GM18867 (cell line): ENCODE results near the gene SMARCA4.
A peak's percentile ranks its signal among the peaks of the same experiment; 100 is the strongest.
"Not testable (repeated sequence)": the region's sequence is repeated elsewhere in the genome, so short reads cannot be mapped to it uniquely, and the experiment has no call there.

ENCODE experiments used
- ATAC-seq: cut with Tn5 transposase; IDR thresholded peaks from one replicate; pipeline ENCODE4 v1.9.1; 2021; ENCODE audit warnings: mild to moderate bottlenecking, moderate library complexity; ENCODE audit not compliant: unreplicated experiment

Gene SMARCA4

DNA sequence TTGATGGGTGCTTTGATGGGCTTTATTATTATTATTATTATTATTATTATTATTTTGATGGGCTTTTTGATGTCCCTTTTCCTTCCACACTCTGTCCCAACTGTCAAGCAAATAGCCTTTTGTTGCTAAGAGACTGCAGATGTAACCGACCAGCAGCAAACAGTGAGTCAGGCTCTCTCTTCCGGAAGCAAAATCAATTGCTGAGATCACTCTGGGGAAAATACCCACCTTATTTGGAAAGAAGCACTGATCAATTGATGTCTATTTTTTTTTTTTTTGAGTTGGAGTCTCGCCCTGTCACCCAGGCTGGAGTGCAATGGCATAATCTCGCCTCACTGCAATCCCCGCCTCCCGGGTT lies 131.3 kb downstream of the SMARCA4 start:
- no peak for ATAC-seq

DNA sequence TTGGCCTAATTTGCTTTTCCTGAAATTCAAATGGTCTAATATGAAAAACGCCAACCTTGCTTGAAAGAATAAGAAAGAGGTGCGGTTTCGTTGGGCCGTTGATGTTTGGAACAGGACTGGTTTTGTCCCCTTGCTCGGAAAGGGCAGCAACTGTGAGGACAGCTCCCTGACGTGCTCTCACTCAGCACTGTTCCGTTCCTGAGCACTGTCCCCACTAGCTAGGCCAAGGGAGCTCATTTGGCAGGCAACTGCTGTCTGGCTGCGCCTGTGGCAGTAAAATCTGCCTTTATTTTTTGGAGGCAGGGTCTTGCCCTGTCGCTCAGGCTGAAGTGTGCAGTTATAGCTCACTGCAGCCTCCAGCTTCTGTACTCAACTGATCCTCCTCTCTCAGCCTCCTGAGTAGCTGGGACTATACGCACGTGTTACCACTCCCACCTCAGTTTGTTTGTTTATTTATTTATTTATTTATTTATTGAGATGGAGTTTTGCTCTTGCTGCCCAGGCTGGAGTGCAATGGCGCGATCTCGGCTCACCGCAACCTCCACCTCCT lies 132.9 kb downstream of the SMARCA4 start:
- ATAC-seq: no peak

DNA sequence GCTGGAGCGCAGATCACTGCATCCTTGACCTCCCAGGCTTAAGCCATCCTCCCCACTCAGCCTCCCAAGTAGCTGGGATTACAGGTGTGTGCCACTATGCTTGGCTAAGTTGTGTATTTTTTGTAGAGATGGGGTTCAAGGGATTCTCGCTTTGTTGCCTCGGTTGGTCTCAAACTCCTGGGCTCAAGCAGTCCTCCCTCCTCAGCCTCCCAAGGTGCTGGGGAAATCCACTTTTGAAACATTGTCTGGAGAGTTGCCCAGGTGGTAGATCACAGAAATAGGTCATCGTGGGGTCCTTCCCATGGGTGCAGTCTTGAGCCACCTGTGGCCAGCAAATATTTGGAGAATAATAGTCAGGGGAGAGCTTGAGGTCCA lies 133.7 kb downstream of the SMARCA4 start:
- ATAC-seq: no peak

DNA sequence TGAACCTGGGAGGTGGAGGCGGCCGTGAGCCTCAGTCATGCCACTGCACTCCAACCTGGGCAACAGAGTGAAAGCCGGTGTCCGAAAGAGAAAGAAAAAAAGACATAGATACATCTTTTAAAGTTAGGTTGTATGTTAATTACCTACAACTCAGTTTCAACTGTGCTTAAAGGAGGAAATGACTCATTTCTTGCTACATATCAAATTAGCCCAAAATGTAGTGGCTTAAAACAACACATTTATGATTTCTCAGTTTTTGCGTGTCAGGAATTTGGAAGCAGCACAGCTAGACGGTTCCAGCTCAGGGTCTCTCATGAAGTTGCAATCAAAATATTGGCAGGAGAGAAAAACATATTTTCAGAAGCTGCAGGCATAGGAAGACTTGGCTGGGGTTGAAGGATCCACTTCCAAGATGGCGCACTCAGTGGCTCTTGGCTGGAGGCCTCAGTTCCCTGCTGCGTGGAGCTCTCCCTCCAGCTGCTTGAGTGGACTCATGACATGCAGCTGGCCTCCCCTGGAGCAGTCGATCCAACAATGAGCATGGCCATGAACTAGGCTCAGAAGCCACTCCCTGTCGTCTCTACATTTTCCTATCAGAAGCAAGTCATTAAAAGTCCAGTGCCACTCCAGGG lies 135.5 kb downstream of the SMARCA4 start:
- ATAC-seq: peak; percentile 49

DNA sequence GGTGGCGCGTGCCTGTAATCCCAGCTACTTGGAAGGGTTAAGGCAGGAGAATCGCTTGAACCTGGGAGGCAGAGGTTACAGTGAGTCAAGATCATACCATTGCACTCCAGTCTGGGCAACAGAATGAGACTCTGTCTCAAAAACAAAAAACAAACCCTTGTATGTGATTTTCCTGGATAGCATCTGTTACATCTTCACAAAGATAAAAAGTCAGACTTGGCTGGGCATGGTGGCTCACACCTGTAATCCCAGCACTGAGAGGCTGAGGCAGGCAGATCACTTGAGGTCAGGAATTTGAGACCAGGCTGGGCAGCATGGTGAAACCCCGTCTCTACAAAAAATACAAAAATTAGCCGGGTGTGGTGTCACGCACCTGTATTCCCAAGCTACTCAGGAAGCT lies 136.5 kb downstream of the SMARCA4 start:
- not testable (repeated sequence) for ATAC-seq

DNA sequence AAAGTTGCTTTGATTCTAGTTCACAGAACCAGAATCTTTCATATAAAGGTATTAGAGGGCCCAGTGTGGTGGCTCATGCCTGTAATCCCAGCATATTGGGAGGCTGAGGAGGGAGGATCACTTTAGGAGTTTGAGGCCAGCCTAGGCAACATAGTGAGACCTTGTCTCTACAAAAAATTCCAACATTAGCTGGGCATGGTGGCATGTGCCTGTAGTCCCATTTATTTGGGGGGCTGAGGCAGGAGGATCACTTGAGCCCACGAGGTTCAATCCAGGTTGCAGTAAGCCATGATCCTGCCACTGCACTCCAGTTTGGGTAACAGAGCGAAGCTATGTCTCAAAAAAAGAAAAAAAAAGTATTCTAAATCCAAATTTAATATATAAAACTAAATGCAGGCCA lies 137.5 kb downstream of the SMARCA4 start:
- ATAC-seq: no peak

DNA sequence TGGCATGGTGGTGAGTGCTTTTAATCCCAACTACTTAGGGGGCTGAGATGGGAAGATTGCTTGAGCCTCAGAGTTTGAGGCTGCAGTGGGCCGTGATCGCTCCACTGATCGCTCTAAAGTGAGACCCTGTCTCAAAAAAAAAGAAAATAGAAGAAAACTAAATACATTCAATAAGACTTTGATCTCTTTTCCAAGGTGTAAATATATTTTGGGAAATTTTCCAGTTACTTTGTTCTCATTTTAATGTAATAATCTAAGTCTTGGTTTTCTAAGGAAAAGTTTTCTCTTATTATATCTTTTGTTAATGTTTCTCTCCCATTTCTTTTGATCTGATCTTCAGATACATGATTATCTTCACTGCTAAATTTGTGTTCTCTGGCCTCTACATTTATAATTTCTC lies 138.0 kb downstream of the SMARCA4 start:
- no peak for ATAC-seq

DNA sequence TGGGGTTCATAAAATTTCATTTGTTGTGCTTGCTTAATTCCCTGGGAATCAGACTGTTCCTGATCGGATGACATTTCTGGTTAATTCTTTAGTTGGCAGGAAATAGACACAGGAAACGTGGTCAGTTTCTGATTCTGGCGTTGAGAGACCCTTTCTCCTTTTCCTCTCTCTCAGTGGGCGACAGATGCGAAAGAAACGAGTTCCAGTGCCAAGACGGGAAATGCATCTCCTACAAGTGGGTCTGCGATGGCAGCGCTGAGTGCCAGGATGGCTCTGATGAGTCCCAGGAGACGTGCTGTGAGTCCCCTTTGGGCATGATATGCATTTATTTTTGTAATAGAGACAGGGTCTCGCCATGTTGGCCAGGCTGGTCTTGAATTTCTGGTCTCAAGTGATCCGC lies 139.2 kb downstream of the SMARCA4 start:
- no peak for ATAC-seq

DNA sequence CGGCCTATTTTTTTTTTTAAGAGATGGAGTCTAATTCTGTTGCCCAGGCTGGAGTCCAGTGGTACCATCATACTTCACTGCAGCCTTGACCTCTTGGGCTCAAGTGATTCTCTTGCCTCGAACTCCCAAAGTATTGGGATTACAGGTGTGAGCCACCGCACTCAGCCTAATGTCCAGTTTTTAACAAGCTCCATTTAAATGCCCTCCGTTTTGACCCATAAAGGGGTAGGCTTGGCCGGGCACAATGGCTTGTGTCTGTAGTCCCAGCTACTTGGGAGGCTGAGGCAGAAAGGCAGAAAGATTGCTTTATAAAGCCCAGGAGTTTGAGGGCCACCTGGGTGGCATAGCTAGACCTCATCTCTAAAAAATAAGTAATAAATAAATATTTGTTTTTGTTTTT lies 140.2 kb downstream of the SMARCA4 start:
- no peak for ATAC-seq

DNA sequence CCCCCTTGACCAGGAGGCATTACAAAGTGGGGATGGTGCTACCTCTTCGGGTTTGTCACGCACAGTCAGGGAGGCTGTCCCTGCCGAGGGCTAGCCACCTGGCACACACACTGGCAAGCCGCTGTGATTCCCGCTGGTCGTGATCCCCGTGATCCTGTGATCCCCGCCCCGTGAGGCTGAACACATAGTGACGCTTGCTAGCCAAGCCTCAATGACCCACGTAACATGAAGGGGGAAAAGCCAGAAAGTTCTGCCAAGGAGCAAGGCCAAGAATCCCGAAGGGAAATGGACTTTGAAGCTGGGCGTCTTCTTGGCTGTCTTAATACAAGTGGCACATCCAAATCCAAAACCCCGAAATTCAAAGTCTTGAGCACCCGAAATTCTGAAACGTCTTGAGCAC lies 142.1 kb downstream of the SMARCA4 start:
- no peak for ATAC-seq

DNA sequence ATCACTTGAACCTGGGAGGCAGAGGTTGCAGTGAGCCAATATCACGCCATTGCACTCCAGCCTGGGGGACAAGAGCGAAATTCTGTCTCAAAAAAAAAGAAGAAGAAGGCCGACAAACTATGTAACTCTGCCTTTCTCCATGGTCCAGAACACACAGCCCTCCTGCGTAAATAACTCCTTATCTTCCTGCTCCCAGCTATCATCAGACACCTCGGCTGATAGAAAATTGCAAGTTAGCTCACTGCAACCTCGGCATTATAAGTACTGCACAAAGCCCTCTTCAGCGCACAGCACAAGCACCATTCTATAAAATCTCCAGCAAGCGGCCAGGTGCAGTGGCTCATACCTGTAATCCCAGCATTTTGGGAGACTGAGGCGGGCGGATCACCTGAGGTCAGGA lies 142.8 kb downstream of the SMARCA4 start:
- ATAC-seq: not testable (repeated sequence)

DNA sequence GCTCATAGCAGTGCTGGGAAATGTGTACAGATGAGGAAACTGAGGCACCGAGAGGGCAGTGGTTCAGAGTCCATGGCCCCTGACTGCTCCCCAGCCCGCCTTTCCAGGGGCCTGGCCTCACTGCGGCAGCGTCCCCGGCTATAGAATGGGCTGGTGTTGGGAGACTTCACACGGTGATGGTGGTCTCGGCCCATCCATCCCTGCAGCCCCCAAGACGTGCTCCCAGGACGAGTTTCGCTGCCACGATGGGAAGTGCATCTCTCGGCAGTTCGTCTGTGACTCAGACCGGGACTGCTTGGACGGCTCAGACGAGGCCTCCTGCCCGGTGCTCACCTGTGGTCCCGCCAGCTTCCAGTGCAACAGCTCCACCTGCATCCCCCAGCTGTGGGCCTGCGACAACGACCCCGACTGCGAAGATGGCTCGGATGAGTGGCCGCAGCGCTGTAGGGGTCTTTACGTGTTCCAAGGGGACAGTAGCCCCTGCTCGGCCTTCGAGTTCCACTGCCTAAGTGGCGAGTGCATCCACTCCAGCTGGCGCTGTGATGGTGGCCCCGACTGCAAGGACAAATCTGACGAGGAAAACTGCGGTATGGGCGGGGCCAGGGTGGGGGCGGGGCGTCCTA lies 144.3 kb downstream of the SMARCA4 start:
- no peak for ATAC-seq

DNA sequence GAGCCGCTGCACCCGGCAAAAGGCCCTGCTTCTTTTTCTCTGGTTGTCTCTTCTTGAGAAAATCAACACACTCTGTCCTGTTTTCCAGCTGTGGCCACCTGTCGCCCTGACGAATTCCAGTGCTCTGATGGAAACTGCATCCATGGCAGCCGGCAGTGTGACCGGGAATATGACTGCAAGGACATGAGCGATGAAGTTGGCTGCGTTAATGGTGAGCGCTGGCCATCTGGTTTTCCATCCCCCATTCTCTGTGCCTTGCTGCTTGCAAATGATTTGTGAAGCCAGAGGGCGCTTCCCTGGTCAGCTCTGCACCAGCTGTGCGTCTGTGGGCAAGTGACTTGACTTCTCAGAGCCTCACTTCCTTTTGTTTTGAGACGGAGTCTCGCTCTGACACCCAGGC lies 145.6 kb downstream of the SMARCA4 start:
- no peak for ATAC-seq

DNA sequence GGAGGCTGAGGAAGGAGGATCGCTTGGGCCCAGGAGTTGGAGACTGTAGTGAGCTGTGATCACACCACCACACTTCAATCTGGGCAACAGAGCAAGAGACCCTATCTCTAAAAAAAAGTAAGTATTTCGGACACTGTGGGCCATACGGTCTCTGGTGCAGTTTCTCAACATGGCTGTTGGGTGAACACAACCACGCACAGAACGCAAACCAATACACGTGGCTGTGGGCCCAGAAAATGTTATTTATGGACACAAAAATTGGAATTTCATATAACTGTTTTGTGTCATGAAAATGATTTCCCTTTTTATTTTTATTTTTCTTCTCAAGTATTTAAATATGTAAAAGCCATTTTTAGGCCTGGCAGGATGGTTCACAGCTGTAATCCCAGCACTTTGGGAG lies 147.9 kb downstream of the SMARCA4 start:
- no peak for ATAC-seq

DNA sequence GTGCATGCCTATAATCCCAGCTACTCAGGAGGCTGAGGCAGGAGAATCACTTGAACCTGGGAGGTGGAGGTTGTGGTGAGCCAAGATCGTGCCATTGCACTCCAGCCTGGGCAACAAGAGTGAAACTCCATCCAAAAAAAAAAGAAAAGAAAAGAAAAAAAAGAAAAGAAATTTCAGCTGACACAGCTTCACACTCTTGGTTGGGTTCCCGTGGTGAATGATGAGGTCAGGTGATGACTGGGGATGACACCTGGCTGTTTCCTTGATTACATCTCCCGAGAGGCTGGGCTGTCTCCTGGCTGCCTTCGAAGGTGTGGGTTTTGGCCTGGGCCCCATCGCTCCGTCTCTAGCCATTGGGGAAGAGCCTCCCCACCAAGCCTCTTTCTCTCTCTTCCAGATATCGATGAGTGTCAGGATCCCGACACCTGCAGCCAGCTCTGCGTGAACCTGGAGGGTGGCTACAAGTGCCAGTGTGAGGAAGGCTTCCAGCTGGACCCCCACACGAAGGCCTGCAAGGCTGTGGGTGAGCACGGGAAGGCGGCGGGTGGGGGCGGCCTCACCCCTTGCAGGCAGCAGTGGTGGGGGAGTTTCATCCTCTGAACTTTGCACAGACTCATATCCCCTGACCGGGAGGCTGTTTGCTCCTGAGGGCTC lies 150.4 kb downstream of the SMARCA4 start:
- ATAC-seq: no peak

DNA sequence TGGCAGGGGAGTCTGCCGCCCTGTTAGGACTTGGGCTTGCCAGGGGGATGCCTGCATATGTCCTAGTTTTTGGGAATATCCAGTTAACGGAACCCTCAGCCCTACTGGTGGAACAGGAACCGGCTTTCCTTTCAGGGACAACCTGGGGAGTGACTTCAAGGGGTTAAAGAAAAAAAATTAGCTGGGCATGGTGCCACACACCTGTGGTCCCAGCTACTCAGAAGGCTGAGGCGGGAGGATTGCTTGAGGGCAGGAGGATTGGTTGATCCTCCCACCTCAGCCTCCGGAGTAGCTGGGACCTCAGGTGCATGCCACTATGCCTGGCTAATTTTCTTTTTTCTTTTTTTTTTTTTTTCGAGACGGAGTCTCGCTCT lies 150.9 kb downstream of the SMARCA4 start:
- no peak for ATAC-seq
